NCI-H1436 (cell line): ENCODE measurements around the gene DAGLA.
A peak's percentile ranks its signal among the peaks of the same experiment; 100 is the strongest.

Experiments used
- DNase-seq: peaks from one replicate; lab custom pipeline; 2025; lab: John Stamatoyannopoulos, UW

DAGLA gene

DNA sequence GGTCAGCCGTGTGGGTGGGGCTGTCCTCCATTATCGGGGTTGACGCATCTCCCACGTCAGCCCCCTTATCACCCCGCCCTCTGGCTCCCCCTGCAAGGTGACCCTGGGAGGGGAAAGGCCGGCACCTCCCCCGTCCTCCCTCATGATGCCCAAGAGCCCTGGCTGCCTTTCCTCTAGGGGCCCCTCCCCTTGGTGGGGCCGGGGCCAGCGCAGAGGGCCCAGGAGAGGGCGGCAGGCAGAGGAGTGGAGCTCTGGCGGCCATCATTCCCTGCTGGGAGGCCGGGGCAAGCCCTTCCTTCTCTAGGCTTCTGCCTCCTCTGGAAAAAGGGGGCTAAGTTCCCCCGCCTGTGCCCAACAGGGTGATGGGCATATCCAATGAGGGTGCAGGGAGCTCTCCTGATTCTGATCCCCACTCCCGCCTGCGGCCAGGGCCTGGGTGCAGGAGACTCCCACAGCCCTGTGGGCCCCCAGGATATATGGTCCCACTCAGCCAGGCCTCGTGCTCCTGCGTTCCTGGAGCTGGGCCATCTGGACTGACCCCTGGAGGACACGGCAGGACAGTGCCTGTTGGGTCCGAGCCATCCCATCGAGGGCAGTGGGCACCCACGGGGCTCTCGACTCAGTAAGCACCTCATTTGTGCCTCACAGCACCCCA, 84.5 kb downstream of the DAGLA start:
- DNase-seq = no peak

DNA sequence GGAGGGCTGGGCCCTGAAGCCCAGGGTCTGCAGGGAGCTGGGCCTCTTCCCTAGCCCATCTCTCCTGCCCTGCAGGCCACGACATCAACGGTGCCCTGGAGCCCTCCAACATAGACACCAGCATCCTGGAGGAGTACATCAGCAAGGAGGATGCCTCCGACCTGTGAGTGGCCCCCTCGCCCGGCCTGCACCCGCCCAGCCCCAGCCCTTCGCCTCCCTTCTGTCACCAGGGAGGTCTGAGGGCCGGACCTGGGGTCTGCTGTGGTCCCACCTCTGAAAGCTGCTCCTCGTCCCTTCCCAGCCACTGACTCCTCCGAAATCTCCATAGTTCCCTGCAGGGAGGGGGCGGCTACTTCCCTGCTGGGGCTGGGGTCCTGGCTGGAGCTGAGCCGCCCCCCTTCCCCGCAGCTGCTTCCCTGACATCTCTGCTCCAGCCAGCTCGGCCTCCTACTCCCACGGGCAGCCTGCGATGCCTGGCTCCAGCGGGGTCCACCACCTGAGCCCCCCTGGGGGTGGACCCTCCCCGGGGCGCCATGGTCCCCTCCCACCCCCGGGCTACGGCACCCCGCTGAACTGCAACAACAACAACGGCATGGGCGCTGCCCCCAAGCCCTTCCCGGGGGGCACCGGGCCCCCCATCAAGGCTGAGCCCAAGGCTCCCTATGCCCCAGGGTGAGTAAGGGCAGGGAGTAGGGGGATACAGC, 85.5 kb downstream of the DAGLA start:
- no peak for DNase-seq

DNA sequence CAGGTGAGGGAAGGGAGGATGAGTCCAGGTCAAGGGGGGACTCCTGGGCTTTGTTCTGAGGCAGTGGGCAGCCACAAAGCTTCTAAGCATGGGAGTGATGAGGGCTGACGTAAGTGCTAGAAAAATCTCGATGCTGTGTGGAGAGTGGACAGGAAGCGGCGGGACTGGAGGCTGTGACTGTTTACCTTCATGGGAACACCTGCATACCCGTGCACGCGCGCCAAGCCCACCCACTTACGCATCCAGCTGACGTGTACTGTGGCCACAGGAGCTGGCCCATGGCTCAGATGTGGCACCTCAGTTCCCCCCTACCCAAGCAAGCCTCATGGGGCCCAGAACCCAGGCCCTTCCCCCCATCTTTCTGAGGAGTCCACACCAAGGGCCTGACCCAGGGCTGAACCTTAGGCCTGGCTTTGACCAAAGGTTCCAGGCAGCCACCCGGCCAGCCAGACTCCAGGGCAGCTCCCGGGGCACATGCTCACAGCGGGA, 86.2 kb downstream of the DAGLA start:
- no peak for DNase-seq

DNA sequence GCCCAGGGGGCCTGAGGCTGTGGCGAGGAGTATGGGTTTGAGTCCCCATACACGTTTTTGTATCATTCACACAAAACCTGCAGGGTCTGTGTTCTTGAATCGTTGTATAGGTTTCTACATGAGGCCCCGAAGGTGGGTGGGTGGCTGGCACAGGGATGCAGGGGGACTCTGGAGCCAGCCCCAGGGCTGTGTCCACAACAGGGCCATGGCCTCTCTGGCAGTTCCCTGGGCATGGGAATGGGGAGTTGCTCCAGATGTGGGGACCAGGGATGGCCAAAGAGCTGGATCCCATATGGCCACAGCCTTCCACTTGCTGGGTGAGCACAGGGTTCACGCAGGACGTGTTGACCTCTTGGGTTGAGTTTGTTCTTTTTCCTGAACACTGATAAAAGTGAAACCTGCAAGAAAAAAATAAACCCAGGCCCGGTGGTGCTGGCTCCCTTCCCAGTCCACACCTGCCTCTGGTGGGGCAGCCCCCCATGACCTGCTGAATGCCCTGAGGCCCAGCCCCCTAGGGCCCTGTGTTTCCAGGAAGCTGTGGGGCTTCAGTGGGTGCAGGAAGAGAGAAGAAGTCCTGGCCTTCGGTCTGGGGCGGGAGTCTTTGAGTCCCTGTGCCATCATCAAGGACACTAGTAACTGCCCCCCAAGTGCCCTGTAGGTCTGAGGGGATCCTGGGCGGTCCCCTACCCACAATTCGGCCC, 88.3 kb downstream of the DAGLA start:
- DNase-seq = no peak

DNA sequence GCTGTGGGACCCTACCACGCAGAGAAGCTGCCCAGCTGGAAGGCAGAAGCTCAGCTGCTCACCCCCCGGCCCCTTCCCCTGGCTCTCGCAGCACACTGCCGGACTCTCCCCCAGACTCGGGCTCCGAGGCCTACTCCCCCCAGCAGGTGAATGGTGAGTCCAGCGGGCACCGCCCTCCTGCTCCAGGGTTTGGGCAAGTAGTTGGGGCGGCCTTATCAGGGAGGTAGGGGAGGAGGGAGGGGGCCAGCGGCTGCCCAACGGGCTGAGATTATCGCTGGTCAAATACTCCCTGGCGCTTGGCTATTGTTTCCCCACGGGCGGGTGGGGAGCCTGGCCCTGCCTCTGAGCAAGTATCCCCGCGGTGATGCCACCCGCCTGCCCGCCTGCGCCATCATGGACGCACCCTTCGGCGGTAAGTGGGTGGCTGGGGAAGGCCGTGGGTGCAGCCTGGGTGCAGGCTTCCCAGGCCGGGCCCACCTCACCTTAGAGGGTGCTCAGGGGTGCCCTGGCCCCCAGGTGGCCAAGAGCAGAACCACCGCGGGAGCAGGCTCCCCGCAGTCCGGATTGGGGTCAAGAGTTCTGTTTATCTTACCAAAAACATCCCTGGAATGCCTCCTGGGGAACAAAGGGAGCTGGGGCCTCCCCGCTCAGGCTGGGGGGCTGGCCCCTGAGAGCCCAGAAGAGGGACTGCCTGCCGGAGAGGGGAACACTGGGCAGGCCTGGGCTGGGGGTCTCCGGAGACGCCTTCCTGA, 89.2 kb downstream of the DAGLA start:
- DNase-seq = no peak

DNA sequence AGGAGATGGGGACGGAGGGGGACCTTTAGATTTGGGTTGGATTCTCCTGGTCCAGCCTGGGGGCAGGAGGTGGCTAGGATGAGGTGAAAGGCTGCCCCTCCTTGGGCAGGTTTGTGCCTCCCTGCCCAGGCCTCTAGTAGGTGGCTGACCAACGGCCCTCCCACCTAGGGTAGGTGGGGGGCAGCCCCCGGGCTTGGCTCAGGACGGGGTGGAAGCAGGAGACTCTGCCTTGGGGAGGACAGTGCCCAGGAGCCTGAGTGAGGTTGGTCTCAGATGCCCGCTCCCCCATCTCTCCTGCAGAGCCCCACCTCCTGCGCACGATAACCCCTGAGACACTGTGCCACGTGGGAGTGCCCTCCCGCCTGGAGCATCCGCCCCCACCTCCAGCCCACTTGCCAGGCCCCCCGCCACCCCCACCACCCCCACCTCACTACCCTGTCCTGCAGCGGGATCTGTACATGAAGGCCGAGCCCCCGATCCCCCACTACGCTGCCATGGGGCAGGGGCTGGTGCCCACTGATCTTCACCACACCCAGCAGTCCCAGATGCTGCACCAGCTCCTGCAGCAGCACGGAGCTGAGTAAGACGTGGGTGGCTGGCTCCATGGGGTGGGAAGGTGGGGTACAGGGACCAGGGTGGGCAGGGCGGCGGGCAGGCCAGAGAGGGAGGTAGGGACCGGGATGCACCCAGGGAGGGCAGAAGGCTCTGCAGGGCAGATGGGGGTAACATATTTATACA, 89.9 kb downstream of the DAGLA start:
- DNase-seq = no peak

DNA sequence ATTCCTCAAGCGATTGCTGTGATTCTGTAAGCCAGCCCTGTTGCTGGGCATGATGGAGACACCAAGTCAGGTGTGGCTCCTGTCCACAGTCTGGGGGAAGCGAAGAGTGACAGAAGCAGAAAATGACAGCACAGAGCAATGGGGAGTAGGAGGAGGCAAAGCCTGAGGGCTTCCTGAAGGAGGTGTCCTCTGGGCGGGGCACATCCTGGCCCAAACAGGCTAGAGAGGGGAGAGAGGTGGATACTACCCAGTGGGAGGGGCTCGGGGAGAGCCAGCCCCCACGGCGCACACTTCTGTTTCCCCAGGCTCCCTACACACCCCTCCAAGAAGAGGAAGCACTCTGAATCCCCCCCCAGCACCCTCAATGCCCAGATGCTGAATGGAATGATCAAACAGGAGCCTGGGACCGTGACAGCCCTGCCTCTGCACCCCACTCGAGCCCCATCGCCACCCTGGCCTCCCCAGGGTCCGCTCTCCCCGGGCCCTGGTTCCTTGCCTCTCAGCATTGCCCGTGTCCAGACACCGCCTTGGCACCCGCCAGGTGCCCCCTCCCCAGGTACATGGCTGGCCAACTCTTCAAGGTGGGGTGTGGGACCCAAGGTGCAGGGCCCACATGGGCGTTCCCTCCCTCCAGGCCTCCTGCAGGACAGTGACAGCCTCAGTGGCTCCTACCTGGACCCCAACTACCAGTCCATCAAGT, 91.2 kb downstream of the DAGLA start:
- no peak for DNase-seq

DNA sequence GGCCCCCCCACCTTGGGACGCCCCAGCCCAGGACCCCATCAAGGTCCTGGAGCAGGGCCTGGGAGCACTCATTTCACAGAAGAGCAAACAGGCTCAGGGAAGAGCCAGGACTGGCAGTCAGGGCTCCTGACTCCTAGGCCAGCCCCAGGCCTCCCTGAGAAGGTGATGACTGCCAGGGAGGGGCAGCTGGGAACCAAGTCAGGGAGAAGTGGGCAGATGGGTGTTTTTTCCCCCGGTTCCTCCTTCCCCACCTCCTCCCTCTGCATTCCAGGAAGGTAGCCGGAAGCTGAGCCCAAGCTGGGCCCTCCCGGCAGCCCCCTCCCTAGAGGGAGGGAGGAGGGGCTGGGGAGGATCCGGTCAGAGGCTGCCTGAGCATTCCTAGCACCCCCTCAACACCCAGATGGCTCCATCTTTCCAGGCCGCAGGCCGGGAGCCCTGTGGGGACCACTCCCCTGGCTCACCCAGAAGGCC, 91.8 kb downstream of the DAGLA start:
- no peak for DNase-seq

DNA sequence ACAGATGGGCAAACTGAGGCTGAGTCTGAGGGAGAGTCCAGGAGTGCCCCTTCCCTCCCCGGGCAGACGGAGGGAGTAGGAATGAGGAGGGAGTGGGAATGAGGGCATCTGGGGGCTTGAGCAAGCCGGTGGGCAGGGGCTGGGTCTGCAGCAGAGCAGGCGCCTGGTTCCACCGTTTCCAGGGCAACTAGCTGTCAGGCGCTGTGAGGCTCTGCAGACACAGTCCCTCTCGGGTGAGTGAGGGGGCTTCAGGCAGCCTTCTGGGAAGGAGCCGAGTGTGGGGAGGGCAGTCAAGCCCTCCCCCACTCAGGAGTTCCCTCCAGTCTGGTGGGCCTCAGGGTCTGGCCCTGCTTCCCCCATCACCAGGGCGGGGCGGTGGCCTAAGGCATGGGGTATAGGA, 93.2 kb downstream of the DAGLA start:
- no peak for DNase-seq

DNA sequence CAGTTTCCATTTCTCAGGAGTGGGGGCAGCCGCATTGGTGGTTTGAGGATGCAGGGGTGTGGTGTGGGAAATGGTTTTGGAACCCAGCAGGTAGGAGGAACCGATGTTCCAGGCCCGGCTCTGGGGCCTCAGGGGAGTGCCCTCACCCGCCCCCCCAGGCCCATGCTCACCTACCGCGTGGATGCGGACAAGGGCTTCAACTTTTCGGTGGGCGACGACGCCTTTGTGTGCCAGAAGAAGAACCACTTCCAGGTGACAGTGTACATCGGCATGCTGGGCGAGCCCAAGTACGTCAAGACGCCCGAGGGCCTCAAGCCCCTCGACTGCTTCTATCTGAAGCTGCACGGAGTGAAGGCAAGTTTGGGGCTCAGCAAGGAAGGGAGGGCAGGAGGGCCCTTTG, 93.6 kb downstream of the DAGLA start:
- DNase-seq = no peak

DNA sequence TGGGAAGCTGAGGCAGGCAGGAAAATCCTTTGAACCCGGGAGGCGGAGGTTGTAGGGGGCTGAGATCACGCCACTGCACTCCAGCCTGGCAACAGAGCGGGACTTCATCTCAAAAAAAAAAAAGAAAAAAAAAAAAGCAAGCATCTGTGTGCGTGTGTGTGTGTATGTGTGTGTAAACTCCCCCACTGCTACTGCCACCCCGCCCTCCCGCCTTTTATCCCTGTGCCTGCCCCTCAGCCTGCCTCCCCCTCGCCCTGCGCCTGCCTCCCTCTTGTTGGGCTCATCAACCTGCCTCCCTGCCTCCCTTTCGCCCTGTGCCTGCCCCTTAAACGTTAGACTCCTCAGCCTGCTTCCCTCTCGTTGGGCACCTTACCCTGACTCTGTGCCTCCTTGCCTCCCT, 94.2 kb downstream of the DAGLA start:
- no peak for DNase-seq

DNA sequence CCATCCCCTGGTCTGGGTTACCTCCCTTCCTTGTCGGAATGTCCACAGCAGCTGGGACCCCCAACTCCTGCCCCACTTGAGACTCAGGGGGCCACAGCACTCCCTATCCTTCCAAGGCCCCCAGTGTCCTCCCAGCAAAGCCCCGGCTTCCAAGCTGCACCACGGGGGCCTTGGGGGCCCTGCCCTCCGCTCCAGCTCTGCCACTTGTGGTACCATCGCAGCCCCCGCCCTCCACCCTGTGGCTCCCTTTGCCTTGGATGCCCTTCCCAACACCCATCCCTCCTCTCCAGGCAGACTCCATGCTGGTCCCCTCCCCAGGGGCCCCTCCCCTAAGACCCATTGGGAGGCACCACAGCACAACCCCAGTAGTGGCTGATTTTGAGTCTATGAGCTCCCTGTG, 94.9 kb downstream of the DAGLA start:
- no peak for DNase-seq

DNA sequence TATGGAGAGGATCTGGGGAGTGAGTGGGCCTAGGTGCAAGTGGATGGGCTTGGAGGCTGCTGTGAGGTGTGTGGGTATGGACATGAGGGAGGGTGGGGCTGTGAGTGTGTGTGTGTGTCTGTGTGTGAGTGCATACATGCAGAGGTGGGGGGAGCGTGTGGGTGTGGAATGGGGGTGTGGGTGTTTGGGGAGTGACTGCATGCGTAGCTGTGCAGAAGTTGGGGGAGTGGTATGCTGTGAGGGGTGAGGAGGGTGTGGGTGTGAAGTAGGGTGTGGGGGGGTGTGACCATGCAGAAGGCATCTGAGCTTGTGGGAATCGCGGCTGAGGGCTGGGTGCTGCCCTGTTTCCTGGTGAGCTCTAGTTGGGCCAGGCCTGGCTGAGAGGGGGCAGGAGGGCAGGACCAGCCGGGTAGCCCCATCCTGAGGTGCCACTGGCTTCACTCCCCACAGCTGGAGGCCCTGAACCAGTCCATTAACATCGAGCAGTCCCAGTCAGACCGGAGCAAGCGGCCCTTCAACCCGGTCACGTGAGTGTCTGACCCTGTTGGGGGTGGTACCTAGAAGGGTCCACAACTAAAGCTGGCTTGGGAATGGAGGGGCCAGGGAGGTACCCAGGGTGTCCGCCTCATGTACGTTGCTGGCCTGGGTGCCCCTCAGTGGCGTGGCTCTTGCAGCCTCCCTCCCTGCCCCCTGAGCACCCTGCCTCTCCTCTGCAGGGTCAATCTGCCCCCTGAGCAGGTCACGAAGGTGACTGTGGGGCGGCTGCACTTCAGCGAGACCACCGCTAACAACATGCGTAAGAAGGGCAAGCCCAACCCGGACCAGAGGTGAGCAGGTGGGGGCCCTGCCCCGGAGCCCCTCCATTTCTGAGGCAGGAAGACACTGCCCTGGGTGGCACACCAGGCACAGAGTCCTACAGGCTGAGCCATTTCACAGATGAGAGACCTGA, 95.7 kb downstream of the DAGLA start:
- no peak for DNase-seq

DNA sequence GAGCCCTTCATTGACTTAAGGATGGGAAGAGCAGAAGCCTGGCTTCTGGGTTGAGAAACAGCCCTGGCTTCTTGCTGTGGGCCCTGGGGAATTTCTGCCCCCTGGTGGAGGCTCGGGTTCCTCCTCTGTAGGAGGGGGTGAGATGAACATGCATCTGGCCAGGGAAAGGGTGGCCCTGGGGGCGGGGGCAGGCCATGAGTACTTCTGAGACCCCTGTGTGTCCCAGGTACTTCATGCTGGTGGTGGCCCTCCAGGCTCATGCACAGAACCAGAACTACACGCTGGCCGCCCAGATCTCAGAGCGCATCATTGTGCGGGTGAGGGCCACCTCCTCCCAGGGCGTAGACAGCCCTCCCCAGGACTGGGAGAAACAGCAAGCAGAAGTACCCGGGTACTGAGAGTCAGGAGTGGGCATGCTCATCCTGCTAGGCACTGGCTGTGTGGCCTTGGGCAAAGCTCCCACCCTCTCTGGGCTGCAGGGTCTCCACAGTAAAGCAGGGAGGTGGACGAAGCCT, 96.4 kb downstream of the DAGLA start:
- DNase-seq = peak; percentile 44

DNA sequence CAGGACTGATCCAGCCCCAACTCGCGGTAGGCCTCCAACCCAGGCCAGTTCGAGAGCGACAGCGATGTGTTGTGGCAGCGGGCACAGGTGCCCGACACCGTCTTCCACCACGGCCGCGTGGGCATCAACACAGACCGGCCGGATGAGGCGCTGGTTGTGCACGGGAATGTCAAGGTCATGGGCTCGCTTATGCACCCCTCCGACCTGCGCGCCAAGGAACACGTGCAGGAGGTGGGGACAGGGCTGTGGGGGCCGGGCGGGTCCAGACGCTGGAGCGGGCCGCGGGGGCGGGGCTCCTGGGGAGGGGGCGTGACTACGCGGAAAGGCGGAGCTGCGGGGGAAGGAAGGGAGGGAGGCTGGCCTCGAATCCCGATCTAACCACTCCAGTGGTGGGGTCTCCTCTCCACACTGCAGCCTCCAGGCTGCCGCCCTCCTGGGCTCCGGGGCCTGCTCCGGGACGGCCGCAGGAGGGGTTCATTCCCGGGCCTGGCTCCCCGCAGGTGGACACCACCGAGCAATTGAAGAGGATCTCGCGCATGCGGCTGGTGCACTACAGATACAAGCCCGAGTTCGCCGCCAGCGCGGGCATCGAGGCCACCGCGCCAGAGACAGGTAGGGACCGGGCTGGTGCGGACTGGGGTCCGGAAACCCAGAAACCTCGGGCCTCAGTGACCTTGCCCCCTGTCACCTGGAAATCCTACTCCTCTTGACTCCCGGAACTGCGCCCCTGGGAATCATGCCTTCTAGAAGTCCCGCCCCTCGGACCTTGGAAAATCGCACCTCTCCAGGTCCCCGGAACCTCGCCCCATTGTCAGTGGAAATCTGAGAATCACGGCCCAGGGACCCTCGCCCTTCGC, 97.3 kb downstream of the DAGLA start:
- no peak for DNase-seq

DNA sequence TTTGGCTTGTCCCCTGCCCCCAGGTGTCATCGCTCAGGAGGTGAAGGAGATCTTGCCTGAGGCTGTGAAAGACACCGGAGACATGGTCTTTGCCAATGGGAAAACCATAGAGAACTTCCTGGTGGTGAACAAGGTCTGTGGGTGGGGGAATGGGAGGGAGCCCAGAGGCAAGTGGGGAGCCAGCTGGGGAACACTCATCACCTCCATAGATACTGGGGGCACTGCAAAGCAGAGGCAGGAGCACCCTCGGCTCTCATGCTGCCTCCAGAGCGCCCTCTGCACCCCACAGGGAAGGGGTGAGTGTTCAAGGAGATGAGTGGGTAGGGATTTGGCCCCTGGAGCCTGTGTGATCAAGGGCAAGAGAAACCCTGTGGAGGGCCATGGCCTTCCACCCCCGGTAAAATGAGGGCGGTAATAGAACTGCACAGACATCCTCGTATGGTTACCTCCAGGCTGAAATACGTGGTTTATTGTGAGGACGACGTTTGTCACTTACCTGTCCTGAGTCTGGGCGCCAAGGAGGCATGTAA, 98.2 kb downstream of the DAGLA start:
- no peak for DNase-seq

DNA sequence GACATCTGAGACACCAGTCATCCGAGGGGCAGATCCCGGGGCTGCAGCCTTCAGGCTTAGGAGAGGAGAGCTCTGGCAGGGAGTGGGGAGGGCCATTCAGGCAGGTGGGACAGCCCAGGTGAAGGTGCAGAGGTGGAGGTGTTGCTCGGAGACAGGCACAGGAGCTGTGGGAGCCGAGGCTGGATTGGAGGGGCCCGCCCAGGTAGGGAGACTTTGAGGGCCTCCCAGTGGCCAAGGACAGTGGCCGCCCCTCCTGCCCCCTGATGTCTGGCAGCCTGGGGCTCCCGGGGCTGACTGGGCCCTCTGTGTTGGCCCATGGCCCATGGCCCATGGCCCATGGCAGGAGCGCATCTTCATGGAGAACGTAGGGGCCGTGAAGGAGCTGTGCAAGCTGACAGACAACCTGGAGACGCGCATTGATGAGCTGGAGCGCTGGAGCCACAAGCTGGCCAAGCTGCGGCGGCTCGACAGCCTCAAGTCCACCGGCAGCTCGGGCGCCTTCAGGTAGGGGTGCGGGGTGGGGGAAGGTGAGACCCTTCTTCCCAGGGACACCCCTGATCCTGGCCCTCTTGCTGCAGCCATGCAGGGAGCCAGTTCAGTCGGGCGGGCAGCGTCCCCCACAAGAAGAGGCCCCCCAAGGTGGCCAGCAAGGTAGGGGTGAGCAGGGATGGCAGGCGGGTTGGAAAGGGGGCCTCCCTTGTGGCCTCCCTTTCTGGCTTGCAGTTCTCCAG, 98.9 kb downstream of the DAGLA start:
- no peak for DNase-seq
